ENCODE data around the gene COPS3.

Gene COPS3

DNA sequence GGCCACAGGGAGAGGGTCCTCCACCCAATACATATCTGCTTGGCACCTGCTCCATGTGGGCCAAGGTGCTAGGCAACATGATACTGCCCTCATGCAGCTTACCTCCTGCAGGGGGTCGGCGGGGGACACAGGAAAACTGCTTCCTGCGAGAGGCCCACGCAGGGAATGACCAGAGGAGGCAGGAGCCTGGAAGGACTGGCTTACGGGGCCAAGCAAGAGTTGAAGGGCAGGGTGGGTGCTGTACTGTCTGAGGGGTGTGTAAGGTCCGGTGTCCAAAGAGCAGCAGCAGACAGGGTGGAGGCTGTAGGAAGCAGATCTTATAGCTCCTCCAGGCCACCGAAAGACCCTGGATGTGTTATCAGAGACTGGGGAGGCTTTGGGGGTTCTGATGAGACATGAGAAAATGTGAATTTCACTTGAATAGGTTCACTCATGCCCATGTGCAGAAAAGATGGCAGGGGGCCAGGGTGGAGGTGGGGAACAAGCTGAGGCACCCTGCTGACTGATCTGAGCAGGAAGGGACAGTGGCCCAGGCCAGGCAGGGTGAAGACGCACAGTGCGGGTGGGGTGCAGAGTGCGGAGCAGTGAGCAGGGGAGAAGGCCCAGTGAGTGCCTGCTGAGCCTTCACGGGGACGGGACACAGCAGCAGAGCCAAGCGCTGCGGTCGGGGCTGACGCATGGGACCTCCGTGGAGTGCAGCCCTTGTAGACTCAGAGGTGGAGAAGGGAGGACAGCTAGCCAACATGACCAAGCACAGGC, 52.3 kb downstream of the COPS3 start:
- ATAC-seq (replicated peaks) (no peak), DNase-seq (no peak)
- H3K9me3 Mint-ChIP-seq: no peaks in the 10 kb centered on the region
- peak overlapping the region in 1 of 2 donors; percentile 71 for H3K27ac Mint-ChIP-seq
- no peaks in the 10 kb centered on the region for H3K27me3 Mint-ChIP-seq
- no peak overlapping the region for H3K4me3 Mint-ChIP-seq
- peaks cover 3 to 15% of the 10 kb centered on the region in 2 donors for H3K4me1 Mint-ChIP-seq (ENCODE audit: low read depth in 2 of 2)
- H3K36me3 Mint-ChIP-seq (ENCODE audit: insufficient read depth): peaks cover 57% of the 10 kb centered on the region

DNA sequence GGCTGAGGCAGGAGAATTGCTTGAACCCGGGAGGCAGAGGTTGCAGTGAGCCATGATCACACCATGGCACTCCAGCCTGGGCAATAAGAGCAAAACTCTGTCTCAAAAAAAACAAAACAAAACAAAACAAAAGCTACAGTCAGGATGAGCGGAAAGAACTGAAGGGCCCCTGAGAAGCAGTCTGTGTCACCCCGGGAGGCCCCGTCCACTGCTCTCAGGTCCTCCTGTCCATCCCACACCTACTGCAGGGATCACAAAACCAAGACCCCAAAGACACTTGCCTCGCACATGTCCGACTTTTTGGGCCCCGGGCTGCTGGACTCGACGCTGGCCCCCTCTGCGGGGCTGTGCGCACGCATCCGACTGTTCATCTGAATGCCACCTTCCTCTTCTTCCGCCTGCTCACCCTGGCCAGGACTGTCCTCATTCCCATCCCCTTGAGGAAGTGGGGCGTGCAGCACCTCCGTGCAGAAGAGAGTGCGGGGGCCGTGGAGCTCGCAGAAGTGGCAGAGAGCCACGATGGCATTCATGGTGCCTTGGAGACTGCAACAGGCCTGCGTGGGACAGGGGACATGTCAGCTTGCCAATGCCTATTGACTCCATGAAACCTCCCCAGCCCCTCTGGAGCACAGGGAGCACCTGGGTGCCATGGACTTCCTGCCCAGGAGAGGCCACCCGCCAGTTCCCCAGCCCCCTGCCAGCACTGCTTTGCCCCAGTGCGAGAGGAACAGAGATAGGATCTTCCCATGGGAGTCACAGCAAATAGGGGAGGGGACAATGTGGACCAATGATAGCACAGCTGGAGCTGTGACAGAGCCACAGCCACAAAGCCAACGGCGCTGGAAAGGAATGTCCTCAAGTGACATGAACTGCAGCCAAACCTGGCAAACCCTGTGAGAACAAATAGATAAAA, 53.2 kb downstream of the COPS3 start:
- ATAC-seq (replicated peaks): no peak
- Mint-ChIP-seq H3K4me1 (ENCODE audit: low read depth in 2 of 2) (peaks cover 3 to 15% of the 10 kb centered on the region in 2 donors), H3K27me3 (no peaks in the 10 kb centered on the region), H3K4me3 (no peak overlapping the region), H3K9me3 (no peaks in the 10 kb centered on the region), H3K36me3 (ENCODE audit: insufficient read depth) (peaks cover 64% of the 10 kb centered on the region), H3K27ac (no peak overlapping the region)
- no peak for DNase-seq

DNA sequence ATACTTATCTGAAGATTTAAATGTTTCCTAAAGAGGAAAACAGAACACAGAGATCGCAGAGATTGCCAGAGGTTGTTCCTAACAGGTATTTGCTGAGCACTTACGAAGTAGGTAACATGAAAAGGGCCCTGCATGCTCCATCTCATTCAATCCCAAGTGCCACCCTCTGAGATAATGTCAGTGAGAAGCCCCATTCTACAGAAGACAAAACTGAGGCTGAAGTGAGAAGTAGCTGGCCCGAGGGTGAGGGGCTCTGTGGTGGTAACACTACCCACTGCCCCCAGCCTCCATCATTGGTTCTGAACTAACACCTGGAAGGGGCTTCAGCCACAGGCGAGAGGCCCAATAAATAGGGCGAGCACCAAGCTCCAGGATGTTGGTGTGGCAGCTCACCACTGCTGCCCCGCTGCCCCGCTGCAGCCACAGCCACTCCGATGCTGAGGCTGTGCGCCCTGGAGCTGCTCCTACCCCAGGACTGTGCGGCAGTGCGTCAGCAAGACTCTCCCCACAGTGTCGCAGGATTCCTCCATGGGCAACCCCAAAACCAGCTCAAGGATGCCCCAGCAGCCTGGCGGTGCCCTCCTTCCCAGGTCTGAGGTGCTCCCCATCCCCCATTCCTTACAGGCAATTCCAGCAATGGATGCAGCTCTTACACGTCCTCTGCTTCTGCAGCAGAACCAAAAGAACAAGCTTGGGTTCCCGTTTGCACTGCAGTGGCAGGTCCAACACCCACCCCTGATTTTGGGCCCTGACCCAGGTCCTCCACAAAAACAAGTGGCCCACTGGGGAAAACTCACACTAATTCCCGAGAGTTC, 54.4 kb downstream of the COPS3 start:
- Mint-ChIP-seq H3K27me3 (no peaks in the 10 kb centered on the region), H3K27ac (no peak overlapping the region), H3K36me3 (ENCODE audit: insufficient read depth) (peaks cover 65% of the 10 kb centered on the region), H3K4me1 (ENCODE audit: low read depth in 2 of 2) (peaks cover 3 to 5% of the 10 kb centered on the region in 2 donors), H3K9me3 (no peaks in the 10 kb centered on the region), H3K4me3 (no peak overlapping the region)
- DNase-seq (no peak), ATAC-seq (replicated peaks) (no peak)

DNA sequence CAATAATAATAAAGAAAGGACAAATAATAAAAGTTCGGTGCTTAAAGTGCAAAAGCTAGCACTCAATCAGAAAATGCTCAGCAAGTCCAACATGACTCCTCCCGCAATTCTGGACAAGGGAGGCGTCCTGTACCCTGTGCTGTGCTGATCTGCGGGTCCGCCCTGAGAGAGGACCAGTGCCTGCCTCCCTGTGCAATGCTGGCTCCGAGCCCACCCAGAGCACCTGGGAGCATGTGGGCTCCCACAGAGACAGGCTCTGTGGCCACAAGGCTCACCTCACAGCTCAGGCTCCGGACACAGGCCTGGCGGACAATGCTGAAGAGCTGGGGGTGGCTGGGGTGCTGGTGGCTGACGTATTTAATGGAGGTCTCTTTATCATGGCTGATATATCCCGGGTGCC, 55.1 kb downstream of the COPS3 start:
- no peaks in the 10 kb centered on the region for H3K27me3 Mint-ChIP-seq
- H3K9me3 Mint-ChIP-seq: no peaks in the 10 kb centered on the region
- peaks cover 69% of the 10 kb centered on the region for H3K36me3 Mint-ChIP-seq (ENCODE audit: insufficient read depth)
- H3K27ac Mint-ChIP-seq: no peak overlapping the region
- DNase-seq (no peak), ATAC-seq (replicated peaks) (no peak)
- peaks cover 3 to 4% of the 10 kb centered on the region in 2 donors for H3K4me1 Mint-ChIP-seq (ENCODE audit: low read depth in 2 of 2)
- H3K4me3 Mint-ChIP-seq: no peak overlapping the region

DNA sequence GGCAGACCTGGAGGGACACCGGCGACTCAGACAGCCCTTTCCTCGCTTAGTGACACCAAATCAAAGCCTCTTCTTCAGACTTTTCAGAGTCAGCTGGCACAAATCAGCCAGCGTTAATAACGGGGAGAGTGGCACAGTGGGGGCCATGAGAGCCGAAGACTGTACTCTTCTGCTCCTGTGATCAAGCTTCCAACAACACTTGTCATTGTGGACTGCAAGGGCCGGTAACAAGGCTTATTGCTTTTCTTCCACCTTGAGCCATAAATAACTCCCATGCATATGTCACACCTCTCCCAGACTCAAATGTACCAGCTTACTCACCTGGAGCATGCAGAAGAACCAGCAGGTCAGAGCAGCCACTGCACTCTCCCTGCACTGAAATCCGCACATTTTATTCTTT, 56.9 kb downstream of the COPS3 start:
- Mint-ChIP-seq H3K36me3 (ENCODE audit: insufficient read depth) (peaks cover 68% of the 10 kb centered on the region), H3K4me3 (no peak overlapping the region), H3K27ac (no peak overlapping the region), H3K4me1 (ENCODE audit: low read depth in 2 of 2) (peaks cover 3 to 4% of the 10 kb centered on the region in 2 donors), H3K9me3 (no peaks in the 10 kb centered on the region), H3K27me3 (no peaks in the 10 kb centered on the region)
- DNase-seq: no peak
- no peak for ATAC-seq (replicated peaks)

DNA sequence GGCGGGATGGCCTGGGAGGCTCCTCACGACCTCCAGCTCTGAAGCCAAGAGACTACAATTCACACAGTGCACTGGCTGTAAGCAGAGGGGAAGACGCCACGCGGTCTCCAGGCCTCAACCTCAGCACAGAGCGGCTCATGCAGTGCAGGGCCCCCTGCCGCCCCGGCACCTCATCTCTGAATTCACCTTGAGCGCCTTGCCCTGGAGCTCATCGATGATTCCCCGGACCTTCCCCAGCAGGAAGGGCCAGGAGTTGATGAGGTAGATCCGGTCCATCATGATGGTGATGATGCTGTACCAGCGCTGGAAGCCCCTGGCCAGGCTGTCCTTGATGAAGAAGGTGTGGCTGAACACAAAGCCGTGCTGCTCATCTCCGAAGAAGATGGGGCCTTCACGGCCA, 57.3 kb downstream of the COPS3 start:
- Mint-ChIP-seq H3K4me3 (no peak overlapping the region), H3K27me3 (no peaks in the 10 kb centered on the region), H3K9me3 (no peaks in the 10 kb centered on the region), H3K36me3 (ENCODE audit: insufficient read depth) (peaks cover 67% of the 10 kb centered on the region), H3K4me1 (ENCODE audit: low read depth in 2 of 2) (peaks cover 2% of the 10 kb centered on the region in 2 donors), H3K27ac (peak overlapping the region in 1 of 2 donors; percentile 20)
- ATAC-seq (replicated peaks) (no peak), DNase-seq (no peak)

DNA sequence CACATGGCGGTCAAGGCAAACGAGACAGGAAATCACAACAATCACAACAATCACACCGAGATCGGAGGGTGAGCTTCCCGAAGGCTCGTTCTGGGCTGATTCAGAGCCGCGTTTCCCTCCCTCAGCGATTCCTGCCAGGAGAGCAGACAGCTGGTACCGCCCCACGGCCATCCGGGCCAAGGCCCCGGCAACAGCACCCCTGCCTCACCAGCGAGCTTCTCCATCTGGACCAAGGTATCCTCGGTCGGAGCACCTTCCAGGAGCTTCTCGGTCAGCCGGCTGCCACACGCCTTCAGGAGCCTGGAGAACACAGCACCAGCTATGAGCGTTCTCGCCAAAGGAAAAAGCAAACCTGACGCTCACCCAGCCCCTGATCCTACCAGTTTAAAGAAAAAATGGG, 59.7 kb downstream of the COPS3 start:
- H3K36me3 Mint-ChIP-seq (ENCODE audit: insufficient read depth): peaks cover 72% of the 10 kb centered on the region
- no peak for ATAC-seq (replicated peaks)
- H3K27me3 Mint-ChIP-seq: no peaks in the 10 kb centered on the region
- no peak overlapping the region for H3K4me3 Mint-ChIP-seq
- no peaks in the 10 kb centered on the region for H3K4me1 Mint-ChIP-seq (ENCODE audit: low read depth in 2 of 2)
- DNase-seq: no peak
- no peak overlapping the region for H3K27ac Mint-ChIP-seq
- no peaks in the 10 kb centered on the region for H3K9me3 Mint-ChIP-seq

DNA sequence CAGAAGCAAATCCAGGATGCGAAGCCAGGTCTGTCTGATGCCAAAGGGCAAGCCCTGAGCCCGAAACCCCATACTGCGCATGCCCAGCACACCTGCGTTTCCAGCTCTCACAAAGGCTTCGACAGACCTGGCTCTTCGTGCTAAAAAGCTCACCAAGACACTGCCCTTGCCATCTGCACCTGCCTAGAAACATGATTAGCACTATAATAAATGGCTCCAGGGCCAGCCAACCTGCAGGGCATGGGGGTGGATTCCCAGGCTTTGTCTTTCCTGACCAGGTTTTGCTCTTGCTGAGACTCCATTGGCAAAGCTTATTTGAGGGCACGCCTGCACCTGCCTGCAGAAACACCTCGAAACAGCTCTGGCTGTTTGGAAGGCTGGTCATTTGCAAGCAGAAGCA, 60.5 kb downstream of the COPS3 start:
- Mint-ChIP-seq H3K4me3 (no peak overlapping the region), H3K4me1 (ENCODE audit: low read depth in 2 of 2) (no peaks in the 10 kb centered on the region), H3K27ac (peak overlapping the region in 1 of 2 donors; percentile 41), H3K36me3 (ENCODE audit: insufficient read depth) (peaks cover 72% of the 10 kb centered on the region), H3K9me3 (no peaks in the 10 kb centered on the region), H3K27me3 (no peaks in the 10 kb centered on the region)
- no peak for ATAC-seq (replicated peaks)
- no peak for DNase-seq

DNA sequence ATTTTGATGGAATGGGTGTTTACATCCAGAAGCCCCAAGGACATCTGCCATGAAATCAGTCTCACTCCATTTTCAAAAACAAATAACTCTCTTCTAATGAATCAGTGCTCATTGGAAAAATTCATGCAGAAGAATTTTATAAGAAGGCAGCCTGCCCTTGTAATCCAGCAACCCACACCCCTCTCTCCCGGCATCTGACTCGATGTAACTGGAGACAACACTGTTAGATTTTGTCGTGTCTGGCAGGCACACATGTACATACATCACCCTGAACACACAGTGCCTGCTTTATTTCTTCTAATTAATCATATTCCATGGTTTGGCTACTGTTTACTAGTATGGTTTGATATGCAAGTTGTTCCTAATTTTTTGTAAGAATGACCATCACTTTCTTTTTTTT, 63.1 kb downstream of the COPS3 start:
- Mint-ChIP-seq H3K4me3 (no peak overlapping the region), H3K36me3 (ENCODE audit: insufficient read depth) (peaks cover 65% of the 10 kb centered on the region), H3K9me3 (no peaks in the 10 kb centered on the region), H3K27me3 (no peaks in the 10 kb centered on the region), H3K27ac (no peak overlapping the region), H3K4me1 (ENCODE audit: low read depth in 2 of 2) (no peaks in the 10 kb centered on the region)
- ATAC-seq (replicated peaks) (no peak), DNase-seq (no peak)

DNA sequence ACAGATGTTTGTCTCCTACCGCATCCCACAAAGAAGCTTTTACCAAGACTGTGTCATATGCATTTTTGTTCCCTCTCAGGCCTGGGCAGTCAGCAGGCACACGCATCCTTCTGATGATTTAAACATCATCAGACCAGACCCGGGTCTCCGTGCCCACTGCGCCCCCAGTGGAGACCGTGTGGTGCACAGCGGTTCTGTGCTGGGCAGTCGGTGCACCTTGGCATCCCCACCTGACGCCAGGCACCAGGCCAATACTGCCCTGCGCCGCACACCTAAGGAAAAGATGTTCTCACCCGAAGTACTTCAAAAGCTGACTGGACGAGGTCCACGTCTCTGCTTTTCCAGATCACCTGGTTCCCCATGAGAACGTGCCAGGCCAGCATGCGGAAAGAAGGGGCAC, 64.3 kb downstream of the COPS3 start:
- Mint-ChIP-seq H3K27me3 (no peaks in the 10 kb centered on the region), H3K27ac (no peak overlapping the region), H3K36me3 (ENCODE audit: insufficient read depth) (peaks cover 62% of the 10 kb centered on the region), H3K4me3 (no peak overlapping the region), H3K9me3 (no peaks in the 10 kb centered on the region), H3K4me1 (ENCODE audit: low read depth in 2 of 2) (no peaks in the 10 kb centered on the region)
- no peak for ATAC-seq (replicated peaks)
- no peak for DNase-seq

DNA sequence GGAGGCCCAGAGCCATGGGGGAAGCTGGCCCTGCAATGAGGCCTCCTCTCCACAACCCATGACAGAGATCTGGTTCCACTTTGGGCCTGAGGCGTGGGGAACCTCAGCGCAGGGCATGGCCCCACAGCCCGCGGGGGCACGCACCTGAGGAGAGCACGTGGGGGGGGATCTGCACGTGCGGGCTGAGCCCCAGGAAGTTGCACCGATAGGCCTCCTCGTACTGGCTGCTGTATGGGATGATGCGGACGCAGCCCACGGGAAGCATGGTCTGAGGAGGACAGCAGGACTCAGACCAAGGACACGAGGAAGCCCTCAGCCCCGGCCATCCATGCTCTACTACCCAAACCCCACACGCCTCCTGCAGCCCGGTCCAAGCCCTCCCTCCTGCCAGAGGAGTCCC, 64.8 kb downstream of the COPS3 start:
- DNase-seq (no peak), ATAC-seq (replicated peaks) (no peak)
- no peaks in the 10 kb centered on the region for H3K27me3 Mint-ChIP-seq
- no peaks in the 10 kb centered on the region for H3K4me1 Mint-ChIP-seq (ENCODE audit: low read depth in 2 of 2)
- peaks cover 56% of the 10 kb centered on the region for H3K36me3 Mint-ChIP-seq (ENCODE audit: insufficient read depth)
- no peaks in the 10 kb centered on the region for H3K9me3 Mint-ChIP-seq
- peak overlapping the region in 1 of 2 donors; percentile 36 for H3K27ac Mint-ChIP-seq
- H3K4me3 Mint-ChIP-seq: no peak overlapping the region

DNA sequence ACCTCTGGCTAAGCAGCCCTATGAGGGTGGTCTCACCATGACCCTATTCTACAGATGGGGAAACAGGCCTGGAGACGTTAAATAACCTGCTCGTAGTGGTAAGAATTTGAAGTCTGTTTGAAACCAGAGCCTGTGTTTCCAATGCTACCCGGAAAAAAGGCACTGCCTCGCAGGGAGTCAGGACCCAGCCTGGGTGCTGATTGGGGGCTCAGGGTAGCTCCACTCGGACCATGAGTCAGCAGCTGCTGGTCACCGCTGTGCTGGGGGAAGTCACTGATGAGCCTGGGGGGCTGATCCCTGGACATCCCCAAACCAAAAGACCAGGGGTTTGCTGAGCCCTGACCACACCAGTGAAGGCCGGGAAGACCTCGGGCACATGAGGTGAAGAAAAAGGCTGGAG, 65.5 kb downstream of the COPS3 start:
- Mint-ChIP-seq H3K9me3 (no peaks in the 10 kb centered on the region), H3K4me1 (ENCODE audit: low read depth in 2 of 2) (no peaks in the 10 kb centered on the region), H3K27me3 (no peaks in the 10 kb centered on the region), H3K36me3 (ENCODE audit: insufficient read depth) (peaks cover 51% of the 10 kb centered on the region), H3K27ac (peak overlapping the region in 1 of 2 donors; percentile 36), H3K4me3 (no peak overlapping the region)
- DNase-seq (no peak), ATAC-seq (replicated peaks) (no peak)

DNA sequence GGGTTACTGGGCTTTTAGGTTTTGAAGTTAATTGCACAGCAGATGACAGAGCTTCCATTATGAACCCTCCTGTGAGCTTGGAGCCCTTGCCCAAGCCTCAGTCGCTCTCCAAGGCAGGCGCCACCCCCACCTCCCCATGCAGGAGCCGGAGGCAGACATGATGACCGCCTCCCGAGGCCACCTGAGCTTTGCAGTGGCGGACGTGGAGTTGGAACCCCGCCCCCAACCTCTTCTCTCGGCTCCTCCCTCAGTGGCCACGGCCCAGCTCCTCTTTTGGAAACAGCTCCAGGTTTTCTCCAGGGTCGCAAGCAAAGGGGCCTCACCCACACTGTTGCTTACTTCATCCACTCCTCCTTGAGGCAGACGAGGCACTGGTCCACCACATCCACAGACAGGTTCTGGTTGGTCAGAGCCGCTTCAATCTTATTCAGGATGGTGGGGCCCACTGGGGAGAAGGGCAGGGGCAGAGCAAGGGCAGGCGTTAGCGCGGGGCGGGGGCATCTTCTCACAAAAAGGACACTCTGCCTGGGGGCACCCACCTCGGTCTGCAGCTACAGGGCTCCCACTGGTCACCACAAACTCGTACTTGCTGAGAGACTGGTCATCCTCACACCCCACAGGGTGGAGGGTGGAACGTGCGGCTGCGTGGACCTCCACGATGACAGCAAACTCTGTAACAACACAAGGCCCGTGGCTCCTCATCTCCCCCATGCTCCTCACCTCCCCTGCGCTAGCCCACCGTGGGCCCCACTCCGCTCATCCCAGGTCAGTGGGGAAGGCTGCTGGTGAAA, 66.2 kb downstream of the COPS3 start:
- ATAC-seq (replicated peaks) (no peak), DNase-seq (no peak)
- Mint-ChIP-seq H3K9me3 (no peaks in the 10 kb centered on the region), H3K4me1 (ENCODE audit: low read depth in 2 of 2) (no peaks in the 10 kb centered on the region), H3K4me3 (no peak overlapping the region), H3K36me3 (ENCODE audit: insufficient read depth) (peaks cover 46% of the 10 kb centered on the region), H3K27me3 (no peaks in the 10 kb centered on the region), H3K27ac (no peak overlapping the region)

Measured in effector memory CD8-positive, alpha-beta T cell (primary cell).